Dedifferentiated amniotic fluid mesenchymal stem cell (primary cell): ENCODE results near the gene NUP210.

ENCODE experiments used
- DNase-seq: peaks from one replicate; pipeline ENCODE4 v3.0.0-alpha.2; 2016; ENCODE audit errors: extremely low spot score

Gene NUP210

GRCh38 chr3:13323822-13324221 lies 96.3 kb downstream of the NUP210 start:
- DNase-seq, result no peak

DNA sequence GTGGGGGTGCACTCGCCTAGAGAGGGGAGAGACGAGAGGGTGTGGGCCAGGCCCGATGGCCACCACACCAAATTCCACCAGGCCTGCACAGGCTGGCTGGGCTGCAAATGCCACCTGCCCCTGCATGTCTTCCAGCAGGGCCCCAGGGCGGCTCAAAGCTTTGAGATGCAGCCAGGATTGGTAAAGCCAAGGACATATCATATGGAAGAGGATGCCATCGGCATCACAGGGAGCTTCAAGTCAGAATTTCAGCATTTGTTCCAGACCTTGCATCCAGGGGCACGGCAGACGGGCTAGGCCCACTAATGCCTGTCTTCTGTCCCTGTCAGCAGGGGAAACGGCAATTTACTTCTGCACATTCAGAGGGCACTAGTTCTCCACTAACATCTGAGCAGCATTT lies 97.8 kb downstream of the NUP210 start:
- DNase-seq, result no peak

DNA sequence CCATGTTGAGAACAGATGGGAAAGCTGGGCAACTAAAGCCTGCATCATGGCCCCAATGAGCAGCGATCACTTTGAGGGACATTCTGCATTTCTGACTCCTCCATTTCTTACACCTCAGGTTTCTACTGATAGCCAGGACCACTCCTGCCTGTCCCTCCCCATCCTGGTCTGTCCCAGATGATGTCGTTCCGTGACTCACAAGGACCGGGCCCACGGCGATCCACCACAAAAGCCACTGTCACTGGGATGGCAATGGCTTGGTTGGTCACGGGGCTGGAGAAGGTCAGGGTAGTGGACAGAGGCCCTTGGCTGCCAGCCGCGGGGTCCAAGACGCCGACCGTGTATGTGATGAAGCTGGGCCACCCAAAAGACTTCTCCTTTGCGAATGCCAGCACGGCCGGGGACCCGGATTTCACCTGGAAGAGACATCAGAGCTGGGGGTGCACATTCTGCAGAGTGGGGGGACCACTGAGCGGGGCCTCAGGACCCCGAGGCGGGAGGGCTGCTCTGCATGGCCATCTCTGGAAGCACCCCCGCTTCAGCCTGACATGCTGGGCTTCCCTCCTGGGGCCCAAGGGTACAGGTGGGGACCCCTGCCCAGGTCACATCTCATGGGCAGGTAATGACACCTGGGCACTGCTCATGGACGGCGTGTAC lies 100.4 kb downstream of the NUP210 start:
- no peak for DNase-seq

DNA sequence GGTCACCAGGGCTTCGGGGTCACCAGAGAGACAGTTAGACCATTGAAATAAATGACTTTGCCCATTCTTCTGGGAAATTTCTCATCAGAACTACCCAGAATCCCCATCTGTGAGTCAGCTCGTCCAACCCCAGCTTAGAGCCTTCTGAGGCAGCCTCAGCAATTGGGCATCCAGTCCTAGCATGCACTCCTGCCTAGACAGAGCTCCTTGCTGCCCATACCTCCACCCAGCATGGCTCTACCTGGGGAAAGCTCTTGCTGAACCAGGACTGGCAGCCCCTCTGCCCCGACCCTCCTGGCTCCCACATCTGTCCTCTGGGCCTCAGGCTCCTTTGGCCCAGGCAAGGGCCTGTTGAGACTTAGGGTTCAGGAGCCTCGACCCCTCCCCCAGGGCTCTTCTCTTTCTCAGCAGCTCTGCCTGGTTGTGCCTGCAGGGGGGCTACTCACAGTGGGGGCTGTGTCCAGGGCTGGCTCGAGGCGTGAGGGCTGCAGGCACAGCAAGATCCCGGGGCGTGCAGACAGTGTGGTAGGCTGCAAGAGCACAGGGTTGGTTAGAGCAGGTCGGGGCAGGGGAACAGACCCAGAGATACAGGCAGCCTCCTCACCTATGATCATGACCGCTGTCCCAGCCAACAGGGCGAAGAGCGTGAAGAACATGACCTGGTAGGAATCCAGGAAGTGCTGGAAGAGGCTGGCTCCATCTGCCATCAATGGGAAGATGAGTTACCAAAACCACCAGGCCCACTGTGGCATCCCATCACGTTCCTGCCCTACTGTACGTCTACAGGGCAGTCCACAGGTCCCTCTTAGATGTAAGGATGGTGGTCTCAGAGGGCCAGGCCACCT lies 101.3 kb downstream of the NUP210 start:
- no peak for DNase-seq

- DNase-seq, result no peak
These were observed 102.4 kb downstream of the NUP210 start for GRCh38 chr3:13317596-13318320.

GRCh38 chr3:13316603-13317002 lies 103.5 kb downstream of the NUP210 start:
- DNase-seq, result no peak

DNA sequence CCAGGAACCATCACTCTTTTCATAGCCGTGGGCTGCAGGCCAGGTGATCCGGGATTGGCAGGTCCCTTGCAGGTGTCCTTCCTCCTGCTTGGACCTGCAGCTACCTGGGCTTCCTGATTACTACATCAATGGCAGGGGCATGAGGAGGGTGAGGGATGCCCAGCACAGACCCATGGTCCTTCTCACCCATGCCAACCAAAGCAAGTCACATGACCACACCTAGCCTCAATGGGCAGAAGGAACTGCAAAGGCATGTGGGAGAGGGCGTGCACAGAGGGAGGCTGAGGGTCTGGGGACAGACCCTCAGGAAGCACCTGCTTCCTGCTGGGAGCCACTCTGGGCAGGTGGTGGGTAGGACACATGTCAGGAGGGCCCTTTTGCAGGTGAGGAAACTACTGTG lies 105.2 kb downstream of the NUP210 start:
- no peak for DNase-seq

DNA sequence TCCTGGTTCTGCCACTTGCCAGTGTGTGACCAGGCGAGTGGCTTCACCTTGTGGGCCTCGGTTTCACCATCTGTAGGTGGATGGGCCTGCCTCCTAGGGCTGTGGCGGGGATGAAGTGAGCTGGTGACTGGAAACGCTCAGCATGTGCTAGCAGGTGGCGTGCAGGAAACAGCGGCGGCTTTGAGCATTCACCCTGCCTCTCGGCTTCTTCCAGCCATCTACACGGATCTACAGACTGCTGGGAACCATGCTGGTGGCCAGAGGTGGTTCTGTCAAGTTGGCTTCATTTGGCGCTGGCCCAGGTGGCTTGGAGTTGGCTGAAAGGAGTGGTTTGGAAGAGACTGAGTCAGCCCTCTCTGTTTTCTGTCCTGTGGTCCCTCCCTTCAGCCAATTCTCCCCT lies 106.3 kb downstream of the NUP210 start:
- DNase-seq, result no peak

DNA sequence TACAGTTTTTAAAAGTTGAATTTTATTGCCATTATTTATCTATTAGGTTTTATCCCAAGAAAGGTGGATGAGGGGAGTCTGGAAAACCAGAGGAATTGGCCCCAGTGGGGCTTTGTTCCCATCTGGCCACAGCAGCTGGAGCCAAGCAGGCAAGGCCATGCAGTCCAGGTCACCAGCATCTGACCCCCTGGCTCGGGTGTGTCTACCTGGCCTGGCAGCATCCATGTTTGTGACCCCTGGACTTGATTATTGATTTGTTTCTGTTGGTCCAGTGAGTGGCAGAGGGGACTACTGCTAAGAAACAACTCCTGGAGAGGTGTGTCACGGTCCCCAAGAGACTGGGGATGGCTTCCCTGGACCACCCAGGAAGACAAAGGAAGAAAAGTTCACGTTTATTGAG lies 111.1 kb downstream of the NUP210 start:
- DNase-seq, result no peak

- no peak for DNase-seq
These were observed 111.7 kb downstream of the NUP210 start for GRCh38 chr3:13308380-13308801.

DNA sequence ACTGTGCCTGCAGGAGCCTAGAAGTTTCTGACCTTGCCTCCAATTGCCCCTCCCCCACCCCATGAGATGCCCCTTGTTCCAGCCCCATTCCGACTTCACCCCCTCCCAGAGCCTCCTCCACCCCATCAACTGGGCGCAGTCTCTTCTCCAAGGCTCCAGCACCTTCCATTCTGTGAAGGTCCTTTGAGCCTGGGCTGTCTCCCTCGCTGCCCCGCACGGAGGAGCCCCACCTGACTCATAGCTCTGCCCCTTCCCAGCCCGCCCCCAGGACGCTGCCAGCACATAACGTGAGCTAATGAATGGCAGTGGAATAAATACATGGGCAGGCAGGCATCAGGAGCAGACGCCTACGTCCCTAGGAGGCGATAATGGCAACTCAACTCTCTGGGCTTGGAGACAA lies 113.1 kb downstream of the NUP210 start:
- no peak for DNase-seq

DNA sequence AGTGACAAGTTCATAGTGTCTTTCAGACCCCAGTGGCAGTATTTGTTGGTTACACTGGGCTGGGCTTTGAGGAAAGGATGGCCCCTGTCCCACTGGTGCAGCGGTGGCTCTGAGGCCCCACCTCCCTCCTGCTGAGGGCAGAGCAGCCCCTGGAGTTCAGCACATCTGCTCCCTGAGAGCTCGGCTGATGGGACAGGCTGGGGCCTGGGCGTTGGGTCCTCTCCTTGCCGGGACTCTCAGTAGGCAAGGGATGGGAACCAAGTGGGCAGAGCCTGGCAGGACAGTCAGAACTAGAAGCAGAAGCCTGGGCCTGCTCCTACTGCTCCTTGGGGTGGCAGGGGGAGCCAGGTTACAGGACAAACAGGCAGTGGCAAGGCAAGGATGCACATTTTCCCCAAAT lies 114.5 kb downstream of the NUP210 start:
- DNase-seq, result no peak

DNA sequence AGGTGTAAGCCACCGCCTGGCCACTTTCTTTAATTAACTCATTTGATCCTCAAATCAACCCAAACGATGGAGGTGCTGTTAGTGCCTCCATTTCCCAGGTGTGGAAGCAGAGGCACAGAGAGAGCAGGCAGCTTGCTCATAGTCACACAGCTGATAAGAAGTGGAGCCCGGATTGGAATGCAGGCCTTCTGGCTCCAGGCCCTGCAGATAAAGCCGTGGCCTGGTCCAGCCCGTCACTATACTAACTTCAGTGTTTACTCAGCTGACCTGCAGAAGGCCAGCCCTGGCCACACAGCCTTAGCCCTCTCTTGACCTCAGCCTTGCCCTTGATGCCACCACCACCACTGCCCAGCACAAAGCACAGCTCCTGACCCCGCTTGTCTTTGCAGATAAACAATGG lies 116.7 kb downstream of the NUP210 start:
- no peak for DNase-seq

DNA sequence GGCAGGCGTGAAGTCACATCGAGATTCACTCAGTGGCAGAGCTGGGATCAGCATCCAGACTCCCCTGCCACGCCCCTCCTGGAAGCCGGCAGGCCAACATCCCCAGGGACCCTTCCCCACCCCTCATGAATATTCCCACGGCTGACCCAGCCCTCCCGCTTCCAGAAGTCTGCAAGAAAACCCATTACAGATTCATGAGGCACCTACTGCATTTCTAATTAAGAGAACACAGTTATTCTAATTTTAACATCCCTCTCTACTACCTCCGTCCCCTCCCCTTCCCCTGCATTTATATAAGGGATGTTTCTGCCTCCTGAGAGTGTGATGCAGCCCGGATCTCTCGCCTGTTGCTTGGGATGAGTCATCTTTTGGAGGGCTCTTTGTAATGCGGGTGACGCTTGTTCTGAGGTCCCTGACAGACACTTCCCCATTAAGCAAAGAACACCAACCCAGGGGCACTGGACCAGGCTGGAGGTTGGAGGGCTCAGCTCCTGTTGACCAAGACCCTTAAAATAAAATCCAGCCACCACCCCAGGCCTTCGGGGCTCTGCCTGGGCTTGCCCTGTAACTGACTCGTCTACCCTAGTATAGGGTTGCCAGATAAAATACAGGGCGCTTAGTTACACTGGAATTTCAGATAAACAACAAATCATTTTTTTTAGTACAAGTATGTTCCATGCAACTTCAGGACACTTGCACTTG lies 118.7 kb downstream of the NUP210 start:
- peak; percentile 47 for DNase-seq

- no peak for DNase-seq
These were observed 119.4 kb downstream of the NUP210 start for GRCh38 chr3:13300546-13301285.

GRCh38 chr3:13299531-13300155 lies 120.5 kb downstream of the NUP210 start:
- no peak for DNase-seq

- no peak for DNase-seq
These were observed 123.5 kb downstream of the NUP210 start for GRCh38 chr3:13296662-13297061.

- DNase-seq, result no peak
These were observed 125.4 kb downstream of the NUP210 start for GRCh38 chr3:13294442-13295351.

- DNase-seq, result no peak
These were observed 127.7 kb downstream of the NUP210 start for GRCh38 chr3:13292375-13292774.

- DNase-seq, result no peak
These were observed 129.2 kb downstream of the NUP210 start for GRCh38 chr3:13290941-13291340.
